ENCODE results near the gene CDCA4.

The CDCA4 gene

GRCh38 chr14:104989951-104990303 is 31.0 kb downstream of the CDCA4 start:
- H3K4me2 ChIP-seq (ENCODE audit: low read length, poor library complexity, severe bottlenecking) = no peak overlapping the region
- no peak for DNase-seq
- no peak overlapping the region for H2AFZ ChIP-seq (ENCODE audit: low read depth, low read length)
- no peaks in the 10 kb centered on the region for H3K9me3 ChIP-seq (ENCODE audit: control insufficient read depth, low read length)
- no peak overlapping the region for H4K91ac ChIP-seq (ENCODE audit: low read length)
- H3K36me3 ChIP-seq (ENCODE audit: control insufficient read depth in 1 of 2, insufficient read depth in 2 of 2, low read depth in 1 of 2, low read length in 2 of 2) = peaks cover 50 to 57% of the 10 kb centered on the region in 2 experiments
- H2BK5ac ChIP-seq (ENCODE audit: low read depth, low read length, poor library complexity, severe bottlenecking) = no peak overlapping the region
- H3K18ac ChIP-seq (ENCODE audit: low read depth in 1 of 2, low read length in 2 of 2) = no peak overlapping the region
- no peak overlapping the region for H4K8ac ChIP-seq (ENCODE audit: low read length)
- no peak overlapping the region for H2BK15ac ChIP-seq (ENCODE audit: low read depth, poor library complexity, severe bottlenecking)
- H3K14ac ChIP-seq (ENCODE audit: low read length in 2 of 2) = no peak overlapping the region
- H3K23ac ChIP-seq (ENCODE audit: low read length in 2 of 2) = no peak overlapping the region
- H3K9ac ChIP-seq (ENCODE audit: low read length) = no peak overlapping the region
- no peak overlapping the region for H3K4me3 ChIP-seq (ENCODE audit: insufficient read depth in 1 of 2, low read depth in 1 of 2, low read length in 2 of 2)
- peaks cover 21% of the 10 kb centered on the region for H3K4me1 ChIP-seq (ENCODE audit: control insufficient read depth, insufficient read depth, low read depth, low read length)
- no peak overlapping the region for H2AK5ac ChIP-seq (ENCODE audit: low read length, severe bottlenecking)
- H3K27me3 ChIP-seq (ENCODE audit: control insufficient read depth in 1 of 2, insufficient read depth in 1 of 2, low read length in 2 of 2) = no peaks in the 10 kb centered on the region
- H3K79me1 ChIP-seq (replicated peaks; ENCODE audit: low read length, poor library complexity, severe bottlenecking) = peaks cover 16% of the 10 kb centered on the region
- 87% methylated on average over 7 of the region's 7 CpGs for WGBS
- no peak overlapping the region for H2BK12ac ChIP-seq (ENCODE audit: low read length in 2 of 2)
- no peak overlapping the region for H3K4ac ChIP-seq (ENCODE audit: low read depth in 1 of 2, low read length in 2 of 2)
- no peak overlapping the region for H3K27ac ChIP-seq (ENCODE audit: low read length, poor library complexity, severe bottlenecking)
- H2BK120ac ChIP-seq (ENCODE audit: low read depth, low read length) = no peak overlapping the region

- Histone ChIP-seq H2AK5ac (ENCODE audit: low read length, severe bottlenecking) (no peak overlapping the region), H3K4me3 (ENCODE audit: insufficient read depth in 1 of 2, low read depth in 1 of 2, low read length in 2 of 2) (no peak overlapping the region), H4K91ac (ENCODE audit: low read length) (no peak overlapping the region), H3K79me1 (replicated peaks; ENCODE audit: low read length, poor library complexity, severe bottlenecking) (peaks cover 16% of the 10 kb centered on the region), H3K4ac (ENCODE audit: low read depth in 1 of 2, low read length in 2 of 2) (no peak overlapping the region), H3K4me2 (ENCODE audit: low read length, poor library complexity, severe bottlenecking) (no peak overlapping the region), H3K27ac (ENCODE audit: low read length, poor library complexity, severe bottlenecking) (no peak overlapping the region), H3K9me3 (ENCODE audit: control insufficient read depth, low read length) (no peaks in the 10 kb centered on the region), H3K27me3 (ENCODE audit: control insufficient read depth in 1 of 2, insufficient read depth in 1 of 2, low read length in 2 of 2) (no peaks in the 10 kb centered on the region), H3K36me3 (ENCODE audit: control insufficient read depth in 1 of 2, insufficient read depth in 2 of 2, low read depth in 1 of 2, low read length in 2 of 2) (peaks cover 45 to 51% of the 10 kb centered on the region in 2 experiments), H3K18ac (ENCODE audit: low read depth in 1 of 2, low read length in 2 of 2) (no peak overlapping the region), H3K14ac (ENCODE audit: low read length in 2 of 2) (no peak overlapping the region), H3K23ac (ENCODE audit: low read length in 2 of 2) (no peak overlapping the region), H2BK120ac (ENCODE audit: low read depth, low read length) (no peak overlapping the region), H2BK15ac (ENCODE audit: low read depth, poor library complexity, severe bottlenecking) (no peak overlapping the region), H3K9ac (ENCODE audit: low read length) (no peak overlapping the region), H2BK5ac (ENCODE audit: low read depth, low read length, poor library complexity, severe bottlenecking) (no peak overlapping the region), H2BK12ac (ENCODE audit: low read length in 2 of 2) (no peak overlapping the region), H2AFZ (ENCODE audit: low read depth, low read length) (no peak overlapping the region), H4K8ac (ENCODE audit: low read length) (no peak overlapping the region), H3K4me1 (ENCODE audit: control insufficient read depth, insufficient read depth, low read depth, low read length) (peaks cover 24% of the 10 kb centered on the region)
- 95% methylated on average over 16 of the region's 16 CpGs for WGBS
- DNase-seq = no peak
These were observed 31.5 kb downstream of the CDCA4 start for GRCh38 chr14:104989236-104989950.

GRCh38 chr14:104986487-104987164 is 34.3 kb downstream of the CDCA4 start:
- 82% methylated on average over 19 of the region's 19 CpGs for WGBS
- Histone ChIP-seq H2BK15ac (ENCODE audit: low read depth, poor library complexity, severe bottlenecking) (no peak overlapping the region), H2BK120ac (ENCODE audit: low read depth, low read length) (no peak overlapping the region), H3K27ac (ENCODE audit: low read length, poor library complexity, severe bottlenecking) (no peak overlapping the region), H3K4ac (ENCODE audit: low read depth in 1 of 2, low read length in 2 of 2) (no peak overlapping the region), H3K36me3 (ENCODE audit: control insufficient read depth in 1 of 2, insufficient read depth in 2 of 2, low read depth in 1 of 2, low read length in 2 of 2) (peaks cover 17 to 24% of the 10 kb centered on the region in 2 experiments), H3K27me3 (ENCODE audit: control insufficient read depth in 1 of 2, insufficient read depth in 1 of 2, low read length in 2 of 2) (no peaks in the 10 kb centered on the region), H2AFZ (ENCODE audit: low read depth, low read length) (no peak overlapping the region), H3K4me3 (ENCODE audit: insufficient read depth in 1 of 2, low read depth in 1 of 2, low read length in 2 of 2) (peak overlapping the region; percentile 79 to 80), H3K9me3 (ENCODE audit: control insufficient read depth, low read length) (no peaks in the 10 kb centered on the region), H3K4me2 (ENCODE audit: low read length, poor library complexity, severe bottlenecking) (peak overlapping the region; percentile 86), H3K9ac (ENCODE audit: low read length) (peak overlapping the region; percentile 95), H3K18ac (ENCODE audit: low read depth in 1 of 2, low read length in 2 of 2) (peak overlapping the region in 1 of 2 experiments; percentile 24), H3K4me1 (ENCODE audit: control insufficient read depth, insufficient read depth, low read depth, low read length) (peaks cover 27% of the 10 kb centered on the region), H2BK12ac (ENCODE audit: low read length in 2 of 2) (no peak overlapping the region), H2AK5ac (ENCODE audit: low read length, severe bottlenecking) (no peak overlapping the region), H4K91ac (ENCODE audit: low read length) (peak overlapping the region; percentile 29), H3K14ac (ENCODE audit: low read length in 2 of 2) (no peak overlapping the region), H2BK5ac (ENCODE audit: low read depth, low read length, poor library complexity, severe bottlenecking) (no peak overlapping the region), H4K8ac (ENCODE audit: low read length) (no peak overlapping the region), H3K79me1 (replicated peaks; ENCODE audit: low read length, poor library complexity, severe bottlenecking) (peaks cover 16% of the 10 kb centered on the region), H3K23ac (ENCODE audit: low read length in 2 of 2) (no peak overlapping the region)
- DNase-seq = no peak

- no peak within 1 kb of the TSS for H2BK120ac ChIP-seq (ENCODE audit: low read depth, low read length)
- peak within 1 kb of the TSS; percentile 18 to 57 for H2BK12ac ChIP-seq (ENCODE audit: low read length in 2 of 2)
- H4K91ac ChIP-seq (ENCODE audit: low read length) = peak within 1 kb of the TSS; percentile 80
- H2BK15ac ChIP-seq (ENCODE audit: low read depth, poor library complexity, severe bottlenecking) = peak within 1 kb of the TSS; percentile 73
- H2AFZ ChIP-seq (ENCODE audit: low read depth, low read length) = peak within 1 kb of the TSS; percentile 88
- peak within 1 kb of the TSS; percentile 74 for H2AK5ac ChIP-seq (ENCODE audit: low read length, severe bottlenecking)
- no peaks in the 10 kb centered on the region for H3K27me3 ChIP-seq (ENCODE audit: control insufficient read depth in 1 of 2, insufficient read depth in 1 of 2, low read length in 2 of 2)
- peak within 1 kb of the TSS; percentile 25 to 61 for H3K18ac ChIP-seq (ENCODE audit: low read depth in 1 of 2, low read length in 2 of 2)
- peaks cover 12 to 20% of the 10 kb centered on the region in 2 experiments for H3K36me3 ChIP-seq (ENCODE audit: control insufficient read depth in 1 of 2, insufficient read depth in 2 of 2, low read depth in 1 of 2, low read length in 2 of 2)
- 8% methylated on average over 60 of the region's 77 CpGs for WGBS
- H3K4me2 ChIP-seq (ENCODE audit: low read length, poor library complexity, severe bottlenecking) = peak within 1 kb of the TSS; percentile 86
- H3K9me3 ChIP-seq (ENCODE audit: control insufficient read depth, low read length) = no peaks in the 10 kb centered on the region
- peaks cover 31% of the 10 kb centered on the region for H3K4me1 ChIP-seq (ENCODE audit: control insufficient read depth, insufficient read depth, low read depth, low read length)
- no peak within 1 kb of the TSS for H3K23ac ChIP-seq (ENCODE audit: low read length in 2 of 2)
- peak within 1 kb of the TSS in 1 of 2 experiments; percentile 9 for H3K14ac ChIP-seq (ENCODE audit: low read length in 2 of 2)
- peak within 1 kb of the TSS; percentile 81 for H4K8ac ChIP-seq (ENCODE audit: low read length)
- no peak within 1 kb of the TSS for H3K27ac ChIP-seq (ENCODE audit: low read length, poor library complexity, severe bottlenecking)
- H3K4ac ChIP-seq (ENCODE audit: low read depth in 1 of 2, low read length in 2 of 2) = peak within 1 kb of the TSS; percentile 16 to 40
- H3K9ac ChIP-seq (ENCODE audit: low read length) = peak within 1 kb of the TSS; percentile 95
- H3K4me3 ChIP-seq (ENCODE audit: insufficient read depth in 1 of 2, low read depth in 1 of 2, low read length in 2 of 2) = peak within 1 kb of the TSS; percentile 79 to 80
- H2BK5ac ChIP-seq (ENCODE audit: low read depth, low read length, poor library complexity, severe bottlenecking) = no peak within 1 kb of the TSS
- peak; percentile 90 for DNase-seq
- H3K79me1 ChIP-seq (replicated peaks; ENCODE audit: low read length, poor library complexity, severe bottlenecking) = peaks cover 16% of the 10 kb centered on the region
These were observed 35.0 kb downstream of the CDCA4 start, which contains the start of gene CLBA1 for GRCh38 chr14:104985675-104986486. Gene CLBA1 (plus strand): TSS chr14:104985788. CDS start chr14:104986432, 644 bp downstream.

Measured in mesenchymal stem cell (in vitro differentiated cells and primary cell).